ENCODE data around the gene ACCSL.
A peak's percentile ranks its signal among the peaks of the same experiment; 100 is the strongest.

The ACCSL gene

GRCh38 chr11:44058275-44058674 lies 10.5 kb downstream of the ACCSL start:
- no peak for DNase-seq (ENCODE audit: low read depth)

GRCh38 chr11:44065161-44065661 lies 17.4 kb downstream of the ACCSL start:
- DNase-seq (ENCODE audit: low read depth) = no peak

GRCh38 chr11:44065841-44066731 lies 18.3 kb downstream of the ACCSL start, which contains the start of gene ACCS:
Gene ACCS (plus strand): TSS chr11:44066270. CDS start chr11:44067628, 1,358 bp downstream.
- peak; percentile 90 for DNase-seq (ENCODE audit: low read depth)

GRCh38 chr11:44066732-44067141 lies 19.0 kb downstream of the ACCSL start:
- peak; percentile 59 for DNase-seq (ENCODE audit: low read depth)

- DNase-seq (ENCODE audit: low read depth) = no peak
These were observed 19.5 kb downstream of the ACCSL start for GRCh38 chr11:44067266-44067665.

GRCh38 chr11:44068180-44068579 lies 20.4 kb downstream of the ACCSL start:
- DNase-seq (ENCODE audit: low read depth) = no peak

GRCh38 chr11:44071157-44071556 lies 23.4 kb downstream of the ACCSL start:
- no peak for DNase-seq (ENCODE audit: low read depth)

GRCh38 chr11:44072757-44073658 lies 25.2 kb downstream of the ACCSL start:
- no peak for DNase-seq (ENCODE audit: low read depth)

GRCh38 chr11:44078794-44079193 lies 31.0 kb downstream of the ACCSL start:
- DNase-seq (ENCODE audit: low read depth) = no peak

- no peak for DNase-seq (ENCODE audit: low read depth)
These were observed 31.6 kb downstream of the ACCSL start for GRCh38 chr11:44079376-44079775.

GRCh38 chr11:44080951-44081350 lies 33.2 kb downstream of the ACCSL start:
- DNase-seq (ENCODE audit: low read depth) = no peak

GRCh38 chr11:44082645-44083044 lies 34.9 kb downstream of the ACCSL start:
- no peak for DNase-seq (ENCODE audit: low read depth)

- no peak for DNase-seq (ENCODE audit: low read depth)
These were observed 35.7 kb downstream of the ACCSL start for GRCh38 chr11:44083433-44083832.

GRCh38 chr11:44083906-44084305 lies 36.1 kb downstream of the ACCSL start:
- peak; percentile 79 for DNase-seq (ENCODE audit: low read depth)

GRCh38 chr11:44085330-44085729 lies 37.5 kb downstream of the ACCSL start:
- DNase-seq (ENCODE audit: low read depth) = no peak

GRCh38 chr11:44088377-44088776 lies 40.6 kb downstream of the ACCSL start:
- DNase-seq (ENCODE audit: low read depth) = no peak

- DNase-seq (ENCODE audit: low read depth) = no peak
These were observed 41.1 kb downstream of the ACCSL start for GRCh38 chr11:44088871-44089270.

GRCh38 chr11:44090539-44090938 lies 42.8 kb downstream of the ACCSL start:
- no peak for DNase-seq (ENCODE audit: low read depth)

- peak; percentile 73 for DNase-seq (ENCODE audit: low read depth)
These were observed 46.6 kb downstream of the ACCSL start for GRCh38 chr11:44094260-44094868.

- DNase-seq (ENCODE audit: low read depth) = peak; percentile 67
These were observed 48.0 kb downstream of the ACCSL start, which contains the start of gene EXT2 for GRCh38 chr11:44095506-44096359. Gene EXT2 (plus strand): TSS chr11:44095678. CDS start chr11:44107713, 12,035 bp downstream.
